AG04450 (cell line): Measurements from ENCODE around the gene C11orf91. TPM values are rescaled to one million over a fixed set of nuclear protein-coding genes. Genes with fewer than 3 reads are reported as not detected.

ENCODE experiments used
- CTCF ChIA-PET: fragments of 300-600, 350-600 bp; formaldehyde crosslinking; extraction: SDS; loops from one replicate; lab custom pipeline; 2022; ENCODE audit warnings: antibody characterized with exemption, inconsistent platforms; lab: Charles Lee
- POLR2A ChIA-PET: fragments of 350-600 bp; formaldehyde crosslinking; extraction: SDS; loops from one replicate; lab custom pipeline; 2021; ENCODE audit warnings: antibody characterized with exemption, inconsistent platforms; lab: Yijun Ruan, JAX
- DNase-seq: peaks from one replicate; pipeline ENCODE4 v3.0.0-alpha.2; 2011; ENCODE audit warnings: low read depth, low spot score
- H3K27ac ChIP-seq: one replicate; pipeline ENCODE4 v1.5.1; 2012; ENCODE audit warnings: low read depth, low read length, control low read depth
- H3K27me3 ChIP-seq: one replicate; pipeline ENCODE4 v1.6.0; 2012; ENCODE audit warnings: low read length; ENCODE audit not compliant: control insufficient read depth, insufficient read depth
- H3K4me3 ChIP-seq: 2 replicates; pipeline ENCODE4 v1.5.1; 2011; ENCODE audit warnings: mild to moderate bottlenecking, low read depth, low read length, control low read depth
- H3K9me3 ChIP-seq: 2 replicates; pipeline ENCODE4 v1.5.1; 2012; ENCODE audit warnings: low read length; ENCODE audit not compliant: control insufficient read depth, insufficient read depth
- CTCF ChIP-seq: IDR thresholded peaks from 2 replicates; pipeline ENCODE4 v1.5.1; 2011; ENCODE audit warnings: low read depth, low read length, control low read depth, inconsistent platforms
- polyA plus RNA-seq: library from polyadenylated mRNA; depleted of rRNA; stranded (reverse); fragments of >200 nt; gene quantifications from 2 replicates; pipeline ENCODE4 v1.2.3, GENCODE V29; 2011

C11orf91 gene
- polyA plus RNA-seq, 1 experiment: not detected

DNA sequence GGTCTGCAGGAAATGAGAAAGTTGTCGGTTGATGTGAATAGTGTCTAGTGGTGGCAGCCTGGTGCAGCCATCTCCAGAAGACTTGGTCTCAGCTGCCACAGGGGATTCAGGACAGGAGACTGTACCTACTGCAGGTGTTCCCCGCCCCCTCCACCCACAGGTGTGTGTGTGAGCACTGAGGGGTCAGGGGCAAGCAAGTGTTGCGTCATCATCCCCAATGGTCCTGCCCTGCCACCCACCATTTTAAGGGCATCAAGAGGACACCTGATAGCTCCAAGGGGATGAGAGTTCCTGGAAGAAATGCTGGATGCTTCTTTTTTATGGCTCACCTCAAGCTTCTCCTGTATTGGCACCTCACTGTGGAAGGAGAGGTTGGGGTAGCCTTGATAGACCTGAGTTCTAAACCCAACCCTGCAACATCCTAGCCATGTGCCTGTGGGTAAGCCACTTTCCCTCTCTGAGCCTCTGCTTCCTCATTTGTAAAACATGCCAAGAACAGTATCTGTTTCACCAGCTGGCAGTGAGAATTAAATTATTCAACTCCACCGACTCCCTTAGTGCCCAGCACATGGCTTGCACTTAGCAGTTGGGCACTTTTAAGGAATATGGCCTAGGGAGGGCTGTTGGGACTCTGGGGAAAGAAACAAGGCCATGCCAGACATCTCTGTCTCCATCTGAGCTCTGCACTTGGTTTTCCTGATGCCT, 6.1 kb downstream of the C11orf91 start:
- ChIA-PET CTCF (interaction anchor here (0.6 to 4.1 kb wide), 3 partner anchors 42 to 332 kb away, joined by 3 to 30 read pairs (median 4); partner anchors contain the start of gene CD59), POLR2A (interaction anchor here (0.5 to 1.5 kb wide), 3 partner anchors 42 to 131 kb away, joined by 3 to 5 read pairs (median 4); no protein-coding TSS in a partner anchor)
- H3K27ac ChIP-seq: no peak overlapping the region
- H3K27me3 ChIP-seq: no peaks in the 10 kb centered on the region
- H3K4me3 ChIP-seq: no peak overlapping the region
- no peaks in the 10 kb centered on the region for H3K9me3 ChIP-seq
- no peak for TF ChIP-seq CTCF
- DNase-seq: no peak

- Histone ChIP-seq H3K4me3 (no peak overlapping the region), H3K9me3 (no peaks in the 10 kb centered on the region), H3K27me3 (no peaks in the 10 kb centered on the region), H3K27ac (peak overlapping the region; percentile 81)
- POLR2A ChIA-PET: interaction anchor here (0.7 to 1.6 kb wide), 4 partner anchors 9 to 246 kb away, joined by 3 to 30 read pairs (median 6); partner anchors contain the start of genes C11orf91 and CD59
- DNase-seq: no peak
- CTCF ChIA-PET: interaction anchor here (1.0 to 9.9 kb wide), 6 partner anchors 50 to 328 kb away, joined by 3 to 210 read pairs (median 6); no protein-coding TSS in a partner anchor
- no peak for TF ChIP-seq CTCF
These were observed 8.1 kb downstream of the C11orf91 start for GRCh38 chr11:33692541-33692940.

- H3K27me3 ChIP-seq: no peaks in the 10 kb centered on the region
- no peaks in the 10 kb centered on the region for H3K9me3 ChIP-seq
- peak; percentile 91 for DNase-seq
- no peak for TF ChIP-seq CTCF
- peak overlapping the region; percentile 98 for H3K27ac ChIP-seq
- CTCF ChIA-PET: interaction anchor here (1.0 to 9.9 kb wide), 6 partner anchors 51 to 328 kb away, joined by 3 to 210 read pairs (median 6); no protein-coding TSS in a partner anchor
- POLR2A ChIA-PET: interaction anchor here (0.5 to 1.6 kb wide), 6 partner anchors 9 to 531 kb away, joined by 3 to 30 read pairs (median 4); partner anchors contain the start of genes C11orf91, CD59 and CSTF3
- peak overlapping the region; percentile 38 for H3K4me3 ChIP-seq
These were observed 8.6 kb downstream of the C11orf91 start for GRCh38 chr11:33692013-33692504.

DNA sequence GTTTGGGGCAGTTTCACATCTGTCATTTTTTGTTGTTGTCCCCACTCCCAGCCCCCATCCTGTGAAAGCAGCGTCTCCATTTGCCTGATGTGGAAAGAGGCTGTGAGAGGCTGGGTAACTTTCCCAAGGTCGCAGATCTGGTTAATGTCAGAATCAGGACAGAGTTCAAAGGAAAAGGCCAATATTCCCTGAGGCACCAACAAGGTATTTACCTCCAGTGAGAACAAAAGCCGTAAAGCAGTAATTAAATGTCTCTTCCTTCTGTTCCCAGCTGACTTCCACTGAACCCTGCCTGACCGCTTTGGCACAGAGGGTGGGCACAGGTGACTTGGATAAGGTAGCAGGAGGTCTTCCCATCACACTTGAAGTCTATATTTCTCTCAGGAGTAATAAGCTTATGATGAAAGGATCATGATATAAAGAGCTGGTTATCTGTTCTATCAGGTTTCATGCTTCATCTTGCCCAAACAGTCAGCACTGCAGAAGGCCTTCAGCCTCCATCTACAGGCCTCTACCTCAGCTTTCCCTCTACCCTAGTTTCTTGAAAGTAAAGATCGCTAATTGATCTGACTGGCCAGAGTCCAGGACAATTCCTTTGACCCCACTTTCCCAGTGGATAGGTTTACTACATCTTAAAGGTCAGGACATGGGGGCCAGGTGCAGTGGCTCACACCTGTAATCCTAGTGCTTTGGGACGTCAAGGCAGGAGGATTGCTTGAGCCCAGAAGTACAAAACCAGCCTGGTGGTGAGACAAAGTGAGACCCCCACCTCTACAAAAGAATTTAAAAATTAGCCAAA, 9.4 kb downstream of the C11orf91 start:
- POLR2A ChIA-PET: interaction anchor here (0.5 to 2.8 kb wide), 8 partner anchors 9 to 530 kb away, joined by 3 to 30 read pairs (median 6); partner anchors contain the start of genes C11orf91, CD59 and CSTF3
- no peaks in the 10 kb centered on the region for H3K9me3 ChIP-seq
- no peak for TF ChIP-seq CTCF
- no peaks in the 10 kb centered on the region for H3K27me3 ChIP-seq
- H3K27ac ChIP-seq: peak overlapping the region; percentile 98
- CTCF ChIA-PET: interaction anchor here (0.8 to 9.9 kb wide), 7 partner anchors 51 to 625 kb away, joined by 3 to 210 read pairs (median 8); no protein-coding TSS in a partner anchor
- H3K4me3 ChIP-seq: no peak overlapping the region
- DNase-seq: no peak
